CD4-positive, alpha-beta memory T cell (primary cell): Measurements from ENCODE around the gene DOCK9. TPM values are rescaled to one million over a fixed set of nuclear protein-coding genes. Genes with fewer than 3 reads are reported as not detected.
A peak's percentile ranks its signal among the peaks of the same experiment; 100 is the strongest.

Experiments used
- CTCF ChIA-PET: fragments of 350-600 bp; sonication (Branson Sonifier 250); formaldehyde crosslinking; loops from one replicate; lab custom pipeline; 2021; ENCODE audit warnings: inconsistent platforms; ENCODE audit not compliant: partially characterized antibody; lab: Charles Lee
- POLR2A ChIA-PET: fragments of 350-600 bp; sonication (Branson Sonifier 250); formaldehyde crosslinking; loops from one replicate; lab custom pipeline; 2021; ENCODE audit not compliant: partially characterized antibody; lab: Charles Lee
- DNase-seq, 5 donors: peaks; one replicate each; pipeline versions ENCODE4 v3.0.0 to v3.0.0-alpha.2; 2020 to 2022; ENCODE audit warnings: mixed read lengths in 1 of 5
- H3K27ac ChIP-seq: one replicate; pipeline ENCODE4 v1.7.0; 2013; ENCODE audit warnings: low read depth, low read length
- H3K27me3 ChIP-seq: 2 replicates; pipeline ENCODE4 v1.7.0; 2013; ENCODE audit warnings: mild to moderate bottlenecking, low read length, moderate library complexity; ENCODE audit not compliant: insufficient read depth
- H3K36me3 ChIP-seq: 2 replicates; pipeline ENCODE4 v1.7.0; 2013; ENCODE audit warnings: mild to moderate bottlenecking, low read length, moderate library complexity; ENCODE audit not compliant: insufficient read depth
- H3K4me1 ChIP-seq: 2 replicates; pipeline ENCODE4 v1.7.0; 2013; ENCODE audit warnings: mild to moderate bottlenecking, low read length, moderate library complexity; ENCODE audit not compliant: insufficient read depth
- H3K4me3 ChIP-seq, 2 donors: one replicate each; pipeline ENCODE4 v1.7.0; 2013; ENCODE audit warnings: low read length in 2 of 2, mild to moderate bottlenecking in 1 of 2
- H3K9me3 ChIP-seq, 2 donors: one replicate each; pipeline ENCODE4 v1.7.0; 2013; ENCODE audit warnings: low read length in 2 of 2, control low read depth in 1 of 2; ENCODE audit not compliant: control insufficient read depth in 1 of 2
- H3K27ac Mint-ChIP-seq, 7 donors: one replicate each; pipeline ENCODE4 v1.8.0; 2020 to 2021; ENCODE audit warnings: mixed read lengths in 7 of 7, mild to moderate bottlenecking in 6 of 7, inconsistent platforms in 3 of 7, moderate library complexity in 3 of 7
- H3K27me3 Mint-ChIP-seq, 2 donors: one replicate each; pipeline ENCODE4 v1.8.0; 2020 to 2021; ENCODE audit warnings: mixed read lengths in 2 of 2
- H3K36me3 Mint-ChIP-seq, 2 donors: one replicate each; pipeline ENCODE4 v1.8.0; 2020 to 2021; ENCODE audit warnings: mixed read lengths in 2 of 2, inconsistent platforms in 1 of 2, mild to moderate bottlenecking in 1 of 2
- H3K4me1 Mint-ChIP-seq, 4 donors: one replicate each; pipeline ENCODE4 v1.8.0; 2020 to 2021; ENCODE audit warnings: mixed read lengths in 4 of 4, mild to moderate bottlenecking in 1 of 4
- H3K4me3 Mint-ChIP-seq, 8 donors: one replicate each; pipeline ENCODE4 v1.8.0; 2020 to 2021; ENCODE audit warnings: mixed read lengths in 8 of 8, mild to moderate bottlenecking in 7 of 8, moderate library complexity in 6 of 8, inconsistent platforms in 3 of 8
- H3K9me3 Mint-ChIP-seq, 8 donors: one replicate each; pipeline ENCODE4 v1.8.0; 2020 to 2021; ENCODE audit warnings: mixed read lengths in 8 of 8, mild to moderate bottlenecking in 5 of 8, inconsistent platforms in 3 of 8, moderate library complexity in 1 of 8
- intact Hi-C: fragments of 100-400 bp; cut with micrococcal nuclease; formaldehyde crosslinking; loops from one replicate; pipeline ENCODE4 v1.15.1; 2023
- polyA plus RNA-seq, 2 donors: library from polyadenylated mRNA; unstranded; fragments of 300-500 nt; fragmentation: Illumina TruSeq; gene quantifications; one replicate each; pipeline ENCODE4 v1.2.3, GENCODE V29; 2021
- total RNA-seq, 2 experiments: library from RNA; stranded (reverse); gene quantifications; one replicate each; pipeline ENCODE4 v1.2.3, GENCODE V29; 2021

Gene DOCK9
- total and polyA plus RNA-seq, 4 experiments from 2014 or later: 6.3 to 197 (median 119) TPM

DNA sequence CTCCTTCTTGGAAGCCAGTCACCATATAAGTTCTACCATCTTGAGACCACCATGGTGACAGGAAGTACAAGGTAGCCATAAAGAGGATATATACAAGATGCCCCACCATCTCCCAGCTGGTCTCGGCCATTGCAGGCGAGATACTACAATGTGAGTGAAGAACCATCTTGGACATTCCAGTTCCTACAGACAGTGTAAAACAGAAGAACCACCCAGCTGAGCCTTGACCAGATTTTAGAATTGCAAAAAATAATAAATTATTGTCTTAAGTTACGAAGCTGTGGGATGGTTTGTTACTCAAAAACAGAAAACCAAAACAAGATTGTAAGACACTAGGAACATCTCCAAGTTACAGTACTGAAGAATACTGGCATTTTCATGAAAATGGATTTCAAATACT lies 43.6 kb downstream of the DOCK9 start:
- Mint-ChIP-seq H3K9me3 (peaks cover 3 to 17% (median 13%) of the 10 kb centered on the region in 8 donors), H3K4me1 (peaks cover 14 to 36% (median 20%) of the 10 kb centered on the region in 4 donors), H3K27ac (no peak overlapping the region), H3K27me3 (no peaks in the 10 kb centered on the region), H3K36me3 (peaks cover 27 to 38% of the 10 kb centered on the region in 2 donors), H3K4me3 (no peak overlapping the region)
- no peak for DNase-seq
- no peaks in the 10 kb centered on the region for H3K27me3 ChIP-seq
- intact Hi-C loops: no loop called here
- H3K4me1 ChIP-seq: no peaks in the 10 kb centered on the region
- H3K4me3 ChIP-seq: no peak overlapping the region
- H3K9me3 ChIP-seq: no peaks in the 10 kb centered on the region
- H3K27ac ChIP-seq: no peak overlapping the region
- CTCF ChIA-PET: interaction anchor here (0.6 to 1.3 kb wide), 3 partner anchors 9 to 380 kb away, joined by 3 to 4 read pairs (median 3); no protein-coding TSS in a partner anchor
- no peaks in the 10 kb centered on the region for H3K36me3 ChIP-seq
- POLR2A ChIA-PET: interaction anchor here (1.1 kb wide), 1 partner anchor 22 kb away, joined by 4 read pairs; no protein-coding TSS in a partner anchor

DNA sequence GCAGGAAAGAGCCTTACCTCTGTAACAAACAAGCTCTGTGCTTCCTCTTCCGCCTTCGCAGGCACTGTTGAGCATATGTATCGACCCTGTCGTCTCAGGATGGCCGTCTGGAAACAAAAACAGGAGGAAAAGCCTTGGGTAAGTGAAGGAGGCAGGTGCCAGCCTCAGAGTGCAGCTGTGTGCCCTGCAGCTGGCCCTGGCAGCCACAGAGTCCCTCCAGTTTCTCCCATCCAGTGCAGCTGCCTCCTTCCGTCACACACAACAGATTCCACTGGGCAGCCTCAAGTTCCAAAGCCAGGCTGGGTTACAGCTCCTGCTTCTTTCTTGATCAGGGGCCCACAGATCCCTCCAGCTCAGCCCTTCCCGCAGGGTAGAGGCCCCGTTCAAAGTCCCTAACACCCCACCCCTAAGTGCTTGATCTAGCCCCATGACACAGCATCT lies 47.7 kb downstream of the DOCK9 start:
- Histone ChIP-seq H3K27me3 (no peaks in the 10 kb centered on the region), H3K36me3 (no peaks in the 10 kb centered on the region), H3K4me1 (no peaks in the 10 kb centered on the region), H3K9me3 (no peaks in the 10 kb centered on the region), H3K4me3 (no peak overlapping the region), H3K27ac (no peak overlapping the region)
- intact Hi-C loops: no loop called here
- Mint-ChIP-seq H3K4me3 (peak overlapping the region in 4 of 8 donors; percentile 9 to 32 (median 18)), H3K27me3 (no peaks in the 10 kb centered on the region), H3K9me3 (peaks cover 3 to 16% (median 10%) of the 10 kb centered on the region in 8 donors), H3K4me1 (peaks cover 4 to 26% (median 11%) of the 10 kb centered on the region in 4 donors), H3K36me3 (peaks cover 43 to 46% of the 10 kb centered on the region in 2 donors), H3K27ac (peak overlapping the region in 6 of 7 donors; percentile 6 to 67 (median 42))
- POLR2A ChIA-PET: interaction anchor here (0.6 to 1.0 kb wide), 2 partner anchors 15 to 38 kb away, joined by 3 read pairs; no protein-coding TSS in a partner anchor
- CTCF ChIA-PET: no interaction called here
- DNase-seq: peak in 1 of 5 donors; percentile 25

DNA sequence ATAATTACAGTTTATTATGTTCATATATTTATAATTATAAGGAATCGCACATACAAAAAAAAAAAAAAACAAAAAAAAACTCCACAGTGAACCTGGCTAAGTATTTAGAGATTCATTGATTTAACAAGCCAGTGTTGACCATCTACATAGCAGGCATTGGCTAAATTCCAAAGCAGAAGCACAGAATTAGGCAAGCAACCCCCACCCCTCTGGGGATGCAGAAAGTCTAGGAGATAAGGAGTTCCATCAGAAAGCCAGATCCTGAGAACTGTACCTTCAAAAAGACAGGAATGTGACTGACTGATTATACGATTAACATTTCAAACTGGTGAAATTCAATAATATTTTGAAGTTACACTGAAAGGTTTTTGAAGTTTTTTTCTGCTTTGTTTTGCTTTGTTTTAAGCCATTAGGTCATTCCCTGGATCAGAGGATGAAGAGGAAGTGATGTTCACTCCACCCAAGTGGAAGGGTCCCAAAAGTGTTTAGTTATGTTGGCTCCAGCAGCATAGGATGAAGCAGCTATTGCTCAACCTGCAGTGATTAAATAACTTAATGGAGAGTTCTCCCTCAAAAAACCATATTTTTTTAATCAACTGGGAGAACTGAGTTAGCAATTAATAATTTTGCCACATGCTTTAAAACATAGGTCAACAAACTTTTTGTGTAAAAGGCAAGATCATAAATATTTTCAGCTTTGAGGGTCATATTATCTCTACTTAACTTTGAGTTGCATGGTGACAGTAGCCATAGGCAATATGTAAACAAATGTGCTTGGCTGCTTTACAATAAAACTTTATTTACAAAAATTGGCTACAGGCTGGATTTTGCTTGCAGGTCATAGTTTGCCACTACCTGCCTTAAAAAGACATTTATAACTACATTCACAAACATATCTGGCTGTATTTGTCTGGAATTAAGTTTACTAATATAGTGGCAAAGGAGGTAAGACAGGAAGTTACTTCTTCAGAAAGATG lies 49.6 kb downstream of the DOCK9 start:
- H3K27ac ChIP-seq: no peak overlapping the region
- Mint-ChIP-seq H3K36me3 (peaks cover 45 to 46% of the 10 kb centered on the region in 2 donors), H3K27ac (no peak overlapping the region), H3K4me3 (no peak overlapping the region), H3K27me3 (no peaks in the 10 kb centered on the region), H3K9me3 (no peaks in the 10 kb centered on the region), H3K4me1 (peaks cover 4 to 17% (median 8%) of the 10 kb centered on the region in 4 donors)
- DNase-seq: no peak
- no peaks in the 10 kb centered on the region for H3K4me1 ChIP-seq
- CTCF ChIA-PET: no interaction called here
- no peak overlapping the region for H3K4me3 ChIP-seq
- intact Hi-C loops: no loop called here
- no peaks in the 10 kb centered on the region for H3K36me3 ChIP-seq
- no peaks in the 10 kb centered on the region for H3K27me3 ChIP-seq
- POLR2A ChIA-PET: no interaction called here
- no peaks in the 10 kb centered on the region for H3K9me3 ChIP-seq

DNA sequence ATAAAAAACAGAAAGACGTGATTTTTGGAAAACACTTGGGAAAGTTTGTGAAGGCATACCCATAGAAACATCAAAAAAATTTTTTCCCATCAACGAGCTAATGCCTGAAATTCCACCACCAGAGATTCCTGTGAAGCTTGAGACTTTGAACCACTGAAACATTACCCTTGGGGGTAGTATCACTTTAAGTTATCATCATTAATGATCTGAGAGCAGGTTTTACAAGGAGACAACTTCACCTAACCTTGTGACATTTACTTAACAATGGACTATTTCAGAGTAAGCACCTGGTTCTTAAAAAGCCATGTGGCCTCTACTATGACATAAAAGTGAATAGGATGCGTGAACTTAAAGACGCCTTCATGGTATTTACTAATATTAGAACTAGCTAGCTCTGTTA lies 51.9 kb downstream of the DOCK9 start:
- no peaks in the 10 kb centered on the region for H3K27me3 ChIP-seq
- H3K4me3 Mint-ChIP-seq: no peak overlapping the region
- POLR2A ChIA-PET: no interaction called here
- CTCF ChIA-PET: interaction anchor here (1.1 kb wide), 1 partner anchor 9 kb away, joined by 4 read pairs; no protein-coding TSS in a partner anchor
- H3K27me3 Mint-ChIP-seq: no peaks in the 10 kb centered on the region
- H3K4me3 ChIP-seq: no peak overlapping the region
- intact Hi-C loops: no loop called here
- peaks cover 60 to 64% of the 10 kb centered on the region in 2 donors for H3K36me3 Mint-ChIP-seq
- H3K36me3 ChIP-seq: peaks cover 7% of the 10 kb centered on the region
- no peaks in the 10 kb centered on the region for H3K9me3 ChIP-seq
- H3K9me3 Mint-ChIP-seq: peaks cover 0 to 2% (median 0%) of the 10 kb centered on the region in 8 donors
- H3K4me1 Mint-ChIP-seq: peaks cover 7 to 29% (median 10%) of the 10 kb centered on the region in 4 donors
- H3K4me1 ChIP-seq: no peaks in the 10 kb centered on the region
- no peak overlapping the region for H3K27ac Mint-ChIP-seq
- DNase-seq: no peak
- H3K27ac ChIP-seq: no peak overlapping the region

DNA sequence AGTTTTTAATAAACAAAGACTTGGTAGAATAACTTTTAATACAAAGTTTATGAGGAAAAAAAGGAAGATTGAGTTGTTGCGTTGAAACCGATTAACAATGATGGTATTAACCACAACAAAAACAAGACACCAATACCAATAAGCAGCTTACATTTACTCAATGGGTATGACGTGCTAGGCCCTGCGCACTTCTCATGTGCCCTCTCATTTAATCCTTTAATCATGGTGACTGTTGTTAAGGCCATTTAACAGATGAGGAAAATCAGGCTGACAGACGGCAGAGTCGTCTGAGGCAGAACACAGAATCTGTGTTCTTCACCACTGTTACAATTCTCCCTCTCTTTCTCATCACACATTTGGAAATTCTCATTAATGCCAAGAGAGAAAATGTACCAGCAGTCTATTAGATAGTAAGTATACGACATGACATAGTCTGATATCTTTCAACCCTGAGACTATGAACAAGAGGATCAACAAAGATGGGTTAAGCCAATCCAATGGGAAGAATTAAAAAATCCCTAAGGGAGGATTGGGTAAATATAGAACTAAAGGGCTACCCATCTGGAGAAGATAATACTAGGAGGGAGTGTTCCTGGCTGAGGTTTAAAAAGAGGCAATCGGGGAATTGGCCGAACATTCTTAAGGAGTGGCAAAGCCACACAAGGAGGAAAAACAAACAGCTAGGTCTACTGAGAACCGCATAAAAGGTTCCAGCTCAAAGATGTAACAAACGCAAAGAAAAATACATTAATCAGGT lies 54.0 kb downstream of the DOCK9 start:
- Mint-ChIP-seq H3K36me3 (peaks cover 73 to 74% of the 10 kb centered on the region in 2 donors), H3K9me3 (peaks cover 0 to 2% (median 0%) of the 10 kb centered on the region in 8 donors), H3K27ac (no peak overlapping the region), H3K4me1 (peaks cover 18 to 40% (median 26%) of the 10 kb centered on the region in 4 donors), H3K4me3 (no peak overlapping the region), H3K27me3 (no peaks in the 10 kb centered on the region)
- ChIA-PET CTCF (no interaction called here), POLR2A (interaction anchor here (0.6 kb wide), 1 partner anchor 34 kb away, joined by 3 read pairs; no protein-coding TSS in a partner anchor)
- Histone ChIP-seq H3K36me3 (peaks cover 11% of the 10 kb centered on the region), H3K4me3 (no peak overlapping the region), H3K4me1 (peaks cover 13% of the 10 kb centered on the region), H3K9me3 (no peaks in the 10 kb centered on the region), H3K27ac (no peak overlapping the region), H3K27me3 (no peaks in the 10 kb centered on the region)
- no peak for DNase-seq
- intact Hi-C loops: no loop called here

DNA sequence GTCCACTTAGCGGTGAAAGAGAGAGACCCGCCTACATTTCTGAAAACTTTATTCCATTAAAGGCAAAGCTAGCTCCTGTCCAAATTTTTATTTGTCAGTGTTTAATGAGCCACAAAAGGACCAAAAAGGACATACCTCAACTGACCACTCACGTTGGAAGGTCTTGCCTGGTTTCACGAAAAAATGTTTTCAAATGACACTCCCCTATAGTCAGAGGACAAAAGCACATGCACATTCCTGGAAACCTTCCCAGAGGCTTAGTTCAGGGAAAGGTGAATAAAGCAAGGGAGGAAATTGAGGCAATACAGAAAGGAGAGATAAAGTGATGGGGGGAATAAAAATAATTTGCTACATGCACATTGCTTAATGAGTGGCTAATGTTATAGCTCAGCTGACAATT lies 55.6 kb downstream of the DOCK9 start:
- Mint-ChIP-seq H3K36me3 (peaks cover 72 to 80% of the 10 kb centered on the region in 2 donors), H3K27ac (peak overlapping the region in 1 of 7 donors; percentile 32), H3K4me3 (no peak overlapping the region), H3K9me3 (peaks cover 0 to 2% (median 0%) of the 10 kb centered on the region in 8 donors), H3K27me3 (no peaks in the 10 kb centered on the region), H3K4me1 (peaks cover 27 to 52% (median 35%) of the 10 kb centered on the region in 4 donors)
- H3K27me3 ChIP-seq: no peaks in the 10 kb centered on the region
- peaks cover 18% of the 10 kb centered on the region for H3K4me1 ChIP-seq
- H3K36me3 ChIP-seq: peaks cover 12% of the 10 kb centered on the region
- POLR2A ChIA-PET: no interaction called here
- no peaks in the 10 kb centered on the region for H3K9me3 ChIP-seq
- DNase-seq: no peak
- intact Hi-C loops: no loop called here
- no peak overlapping the region for H3K27ac ChIP-seq
- CTCF ChIA-PET: no interaction called here
- no peak overlapping the region for H3K4me3 ChIP-seq
